ENCODE data around the gene TENM4. TPM values are rescaled to one million over a fixed set of nuclear protein-coding genes. Genes with fewer than 3 reads are reported as not detected.

Gene TENM4
- total RNA-seq, 4 donors from 2014 or later = 5.5 to 12.3 (median 8.9) TPM

GRCh38 chr11:78652843-78653239, 788.0 kb downstream of the TENM4 start:
- Histone ChIP-seq H3K27me3 (no peaks in the 10 kb centered on the region), H3K4me3 (no peak overlapping the region), H3K4me1 (no peaks in the 10 kb centered on the region), H3K9me3 (no peaks in the 10 kb centered on the region), H3K27ac (no peak overlapping the region), H3K36me3 (no peaks in the 10 kb centered on the region)
- TF ChIP-seq POLR2A (IDR thresholded peaks at IDR 0.05) = no peak
- ATAC-seq = no peak
- 66 to 84% methylated on average over 2 to 3 of the region's 5 CpGs for WGBS, 2 donors (ENCODE audit: low coverage in 1 of 2)

GRCh38 chr11:78651923-78652842, 788.6 kb downstream of the TENM4 start:
- WGBS, 2 donors (ENCODE audit: low coverage in 1 of 2) = 81 to 87% methylated on average over 8 of the region's 11 CpGs

GRCh38 chr11:78651136-78651775, 789.6 kb downstream of the TENM4 start:
- TF ChIP-seq POLR2AphosphoS5 (IDR thresholded peaks at IDR 0.05) (no peak), CTCF (IDR thresholded peaks at IDR 0.05) (no peak), EP300 (IDR thresholded peaks at IDR 0.05) (no peak), POLR2A (IDR thresholded peaks at IDR 0.05) (no peak)

More at GRCh38 chr11:78651923-78652842, 788.6 kb downstream of the TENM4 start:
- no peaks in the 10 kb centered on the region for H3K27me3 ChIP-seq
- H3K9me3 ChIP-seq = no peaks in the 10 kb centered on the region
- TF ChIP-seq EP300 (IDR thresholded peaks at IDR 0.05) = no peak
- no peak for TF ChIP-seq POLR2A (IDR thresholded peaks at IDR 0.05)
- TF ChIP-seq POLR2AphosphoS5 (IDR thresholded peaks at IDR 0.05) = no peak
- TF ChIP-seq CTCF (IDR thresholded peaks at IDR 0.05) = no peak
- no peak for ATAC-seq
- no peak overlapping the region for H3K27ac ChIP-seq
- no peak overlapping the region for H3K4me3 ChIP-seq
- no peaks in the 10 kb centered on the region for H3K4me1 ChIP-seq
- H3K36me3 ChIP-seq = no peaks in the 10 kb centered on the region

GRCh38 chr11:78649361-78650215, 791.2 kb downstream of the TENM4 start:
- no peaks in the 10 kb centered on the region for H3K27me3 ChIP-seq
- 71% methylated on average over 3 of the region's 10 CpGs; no CpG with 5 or more reads in 1 of the 2 donors for WGBS, 2 donors (ENCODE audit: low coverage in 1 of 2)
- H3K4me1 ChIP-seq = no peaks in the 10 kb centered on the region
- no peak for TF ChIP-seq CTCF (IDR thresholded peaks at IDR 0.05)
- TF ChIP-seq POLR2A (IDR thresholded peaks at IDR 0.05) = no peak
- TF ChIP-seq POLR2AphosphoS5 (IDR thresholded peaks at IDR 0.05) = no peak
- TF ChIP-seq EP300 (IDR thresholded peaks at IDR 0.05) = no peak
- H3K36me3 ChIP-seq = no peaks in the 10 kb centered on the region
- H3K9me3 ChIP-seq = no peaks in the 10 kb centered on the region
- no peak overlapping the region for H3K4me3 ChIP-seq
- ATAC-seq = no peak
- no peak overlapping the region for H3K27ac ChIP-seq

More at GRCh38 chr11:78651136-78651775, 789.6 kb downstream of the TENM4 start:
- no peaks in the 10 kb centered on the region for H3K9me3 ChIP-seq
- no peaks in the 10 kb centered on the region for H3K27me3 ChIP-seq
- no peaks in the 10 kb centered on the region for H3K36me3 ChIP-seq
- no peak for ATAC-seq
- WGBS, 2 donors (ENCODE audit: low coverage in 1 of 2) = 74 to 75% methylated on average over 5 to 7 of the region's 13 CpGs
- H3K4me1 ChIP-seq = no peaks in the 10 kb centered on the region
- H3K27ac ChIP-seq = no peak overlapping the region
- no peak overlapping the region for H3K4me3 ChIP-seq
